ENCODE measurements around the gene SOWAHB.

GRCh38 chr4:76892001-76892400, 5.9 kb downstream of the SOWAHB start:
- TF ChIP-seq POLR2AphosphoS5 (IDR thresholded peaks at IDR 0.05; ENCODE audit: low read depth, low read length): no peak
- TF ChIP-seq POLR2A (IDR thresholded peaks at IDR 0.05; ENCODE audit: low read depth, low read length): no peak
- no peak for TF ChIP-seq POU2F2 (IDR thresholded peaks at IDR 0.05; ENCODE audit: low read depth, low read length)
